Thyroid gland (tissue), 4 donors: ENCODE results near the gene SETD2.

Source experiments
- CTCF ChIP-seq, 6 experiments: fragments of 200-600 bp in 3 of 6; fragments of 450-650 bp in 3 of 6; sonication (generic) in 3 of 6; IDR thresholded peaks; one replicate each; pipeline ENCODE4 v1.5.1; 2016 to 2019; ENCODE audit warnings: antibody characterized with exemption in 6 of 6, mild to moderate bottlenecking in 2 of 6, inconsistent platforms in 1 of 6, moderate library complexity in 1 of 6
- POLR2A ChIP-seq, 2 donors: fragments of 450-650 bp; IDR thresholded peaks; one replicate each; pipeline ENCODE4 v1.6.1; 2017; ENCODE audit warnings: antibody characterized with exemption in 2 of 2, mild to moderate bottlenecking in 2 of 2, moderate library complexity in 1 of 2

GRCh38 chr3:46998121-46998851 lies 165.6 kb downstream of the SETD2 start:
- TF ChIP-seq CTCF (IDR thresholded peaks at IDR 0.05) (peak; percentile 35 to 87 (median 82)), POLR2A (IDR thresholded peaks at IDR 0.05) (no peak)
